ENCODE data around the gene DEXI. TPM values are rescaled to one million over a fixed set of nuclear protein-coding genes. Genes with fewer than 3 reads are reported as not detected.
"Not testable (repeated sequence)": the region's sequence is repeated elsewhere in the genome, so short reads cannot be mapped to it uniquely, and the experiment has no call there.

The DEXI gene
- polyA plus RNA-seq, 1 experiment: 55.2 TPM

- peaks cover 13% of the 10 kb centered on the region for H3K36me3 ChIP-seq (ENCODE audit: control insufficient read depth, insufficient read depth, low read length)
- H3K4me3 ChIP-seq (ENCODE audit: low read depth, low read length): no peak overlapping the region
- POLR2A ChIA-PET: no interaction called here
- no peak for DNase-seq (ENCODE audit: low read depth)
- H3K27me3 ChIP-seq (ENCODE audit: control insufficient read depth, insufficient read depth, low read length): no peaks in the 10 kb centered on the region
- CTCF ChIA-PET: interaction anchor here (1.0 to 1.5 kb wide), 2 partner anchors 8 to 16 kb away, joined by 3 to 4 read pairs; no protein-coding TSS in a partner anchor
- TF ChIP-seq, protein P1, sequence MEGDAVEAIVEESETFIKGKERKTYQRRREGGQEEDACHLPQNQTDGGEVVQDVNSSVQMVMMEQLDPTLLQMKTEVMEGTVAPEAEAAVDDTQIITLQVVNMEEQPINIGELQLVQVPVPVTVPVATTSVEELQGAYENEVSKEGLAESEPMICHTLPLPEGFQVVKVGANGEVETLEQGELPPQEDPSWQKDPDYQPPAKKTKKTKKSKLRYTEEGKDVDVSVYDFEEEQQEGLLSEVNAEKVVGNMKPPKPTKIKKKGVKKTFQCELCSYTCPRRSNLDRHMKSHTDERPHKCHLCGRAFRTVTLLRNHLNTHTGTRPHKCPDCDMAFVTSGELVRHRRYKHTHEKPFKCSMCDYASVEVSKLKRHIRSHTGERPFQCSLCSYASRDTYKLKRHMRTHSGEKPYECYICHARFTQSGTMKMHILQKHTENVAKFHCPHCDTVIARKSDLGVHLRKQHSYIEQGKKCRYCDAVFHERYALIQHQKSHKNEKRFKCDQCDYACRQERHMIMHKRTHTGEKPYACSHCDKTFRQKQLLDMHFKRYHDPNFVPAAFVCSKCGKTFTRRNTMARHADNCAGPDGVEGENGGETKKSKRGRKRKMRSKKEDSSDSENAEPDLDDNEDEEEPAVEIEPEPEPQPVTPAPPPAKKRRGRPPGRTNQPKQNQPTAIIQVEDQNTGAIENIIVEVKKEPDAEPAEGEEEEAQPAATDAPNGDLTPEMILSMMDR (IDR thresholded peaks at IDR 0.05; ENCODE audit: insufficient read depth, low read depth, low read length): no peak
Observed at GRCh38 chr16:10926867-10927266, 15.4 kb downstream of the DEXI start.

GRCh38 chr16:10926094-10926493, 16.2 kb downstream of the DEXI start:
- Histone ChIP-seq H3K36me3 (ENCODE audit: control insufficient read depth, insufficient read depth, low read length) (peaks cover 13% of the 10 kb centered on the region), H3K4me3 (ENCODE audit: low read depth, low read length) (no peak overlapping the region), H3K27me3 (ENCODE audit: control insufficient read depth, insufficient read depth, low read length) (no peaks in the 10 kb centered on the region)
- TF ChIP-seq, protein P1 (IDR thresholded peaks at IDR 0.05; ENCODE audit: insufficient read depth, low read depth, low read length): no peak
- no peak for DNase-seq (ENCODE audit: low read depth)
- ChIA-PET CTCF (interaction anchor here (0.6 to 1.5 kb wide), 2 partner anchors 16 to 18 kb away, joined by 3 read pairs; partner anchors contain the start of gene CLEC16A), POLR2A (interaction anchor here (0.5 to 0.6 kb wide), 2 partner anchors 330 to 342 kb away, joined by 3 to 4 read pairs; no protein-coding TSS in a partner anchor)

DNA sequence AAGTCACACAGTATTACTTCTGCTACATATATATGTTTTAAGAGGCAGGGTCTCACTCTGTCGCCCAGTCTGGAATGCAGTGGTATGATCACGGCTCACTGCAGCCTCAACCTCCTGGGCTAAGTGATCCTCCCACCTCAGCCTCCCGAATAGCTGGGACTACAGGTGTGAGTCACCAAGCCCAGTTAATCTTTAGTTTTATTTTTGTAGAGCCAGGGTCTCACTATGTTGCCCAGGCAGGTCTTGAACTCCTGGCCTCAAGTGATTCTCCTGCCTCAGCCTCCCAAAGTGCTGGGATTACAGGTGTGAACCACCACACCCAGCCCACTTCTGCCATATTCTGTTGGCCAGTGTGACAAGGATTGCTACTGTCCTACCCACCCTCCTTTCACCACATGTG, 17.0 kb downstream of the DEXI start:
- CTCF ChIA-PET: interaction anchor here (0.6 kb wide), 1 partner anchor 19 kb away, joined by 3 read pairs; the partner anchor contains the start of gene CLEC16A
- POLR2A ChIA-PET; H3K4me3 ChIP-seq (ENCODE audit: low read depth, low read length); H3K27me3 ChIP-seq (ENCODE audit: control insufficient read depth, insufficient read depth, low read length); DNase-seq (ENCODE audit: low read depth): not testable (repeated sequence)
- peaks cover 11% of the 10 kb centered on the region for H3K36me3 ChIP-seq (ENCODE audit: control insufficient read depth, insufficient read depth, low read length)

DNA sequence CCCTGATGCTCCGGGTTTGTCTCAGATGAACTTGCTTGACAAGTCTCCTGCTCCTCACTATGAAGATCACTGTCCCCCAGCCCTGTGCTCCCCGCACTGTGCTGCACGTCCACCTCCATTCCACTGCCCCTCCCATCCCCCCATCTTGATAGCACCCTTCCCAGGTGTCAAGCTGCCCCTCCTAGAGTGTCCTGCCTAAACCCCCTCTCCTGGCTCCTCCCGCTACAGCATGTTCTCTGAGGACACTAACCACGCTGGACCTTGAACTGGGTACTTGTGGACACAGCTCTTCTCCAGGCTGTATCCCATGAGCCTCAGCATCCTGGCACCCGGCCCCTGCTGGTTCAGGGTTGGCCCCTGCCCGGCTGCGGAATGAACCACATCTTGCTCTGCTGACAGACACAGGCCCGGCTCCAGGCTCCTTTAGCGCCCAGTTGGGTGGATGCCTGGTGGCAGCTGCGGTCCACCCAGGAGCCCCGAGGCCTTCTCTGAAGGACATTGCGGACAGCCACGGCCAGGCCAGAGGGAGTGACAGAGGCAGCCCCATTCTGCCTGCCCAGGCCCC, 18.5 kb downstream of the DEXI start:
- no peaks in the 10 kb centered on the region for H3K27me3 ChIP-seq (ENCODE audit: control insufficient read depth, insufficient read depth, low read length)
- DNase-seq (ENCODE audit: low read depth): no peak
- TF ChIP-seq, protein P1 (IDR thresholded peaks at IDR 0.05; ENCODE audit: insufficient read depth, low read depth, low read length): no peak
- CTCF ChIA-PET: interaction anchor here (1.1 to 2.8 kb wide), 2 partner anchors 9 to 402 kb away, joined by 4 to 11 read pairs; no protein-coding TSS in a partner anchor
- no peak overlapping the region for H3K4me3 ChIP-seq (ENCODE audit: low read depth, low read length)
- H3K36me3 ChIP-seq (ENCODE audit: control insufficient read depth, insufficient read depth, low read length): peaks cover 8% of the 10 kb centered on the region
- POLR2A ChIA-PET: no interaction called here

DNA sequence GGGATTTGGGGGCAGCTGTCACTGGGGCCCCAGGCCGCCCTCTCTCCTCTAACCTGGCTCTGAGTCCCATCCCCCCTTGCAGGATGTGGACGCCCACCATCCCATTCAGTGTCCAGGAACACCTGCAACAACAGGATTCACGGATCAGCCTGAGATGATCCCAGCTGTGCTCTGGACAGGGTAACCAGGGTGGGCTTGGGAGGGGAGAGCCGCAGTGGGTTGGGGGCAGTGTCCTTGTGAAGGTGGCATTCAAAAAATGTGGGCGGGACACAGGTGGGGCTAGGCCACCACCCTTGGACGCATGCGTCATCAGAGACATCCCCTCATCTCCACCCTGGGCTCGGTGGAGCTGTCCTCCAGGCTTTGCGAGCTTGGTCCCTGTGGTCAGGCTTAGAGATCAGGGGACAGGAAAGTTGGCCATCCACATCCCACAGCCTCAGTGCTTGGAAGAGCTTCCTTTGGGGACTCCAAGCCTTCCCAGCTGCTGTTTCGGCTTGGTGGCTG, 19.1 kb downstream of the DEXI start:
- no peak overlapping the region for H3K4me3 ChIP-seq (ENCODE audit: low read depth, low read length)
- H3K27me3 ChIP-seq (ENCODE audit: control insufficient read depth, insufficient read depth, low read length): no peaks in the 10 kb centered on the region
- TF ChIP-seq, protein P1 (IDR thresholded peaks at IDR 0.05; ENCODE audit: insufficient read depth, low read depth, low read length): no peak
- DNase-seq (ENCODE audit: low read depth): no peak
- ChIA-PET CTCF (interaction anchor here (0.6 to 2.8 kb wide), 3 partner anchors 9 to 1305 kb away, joined by 3 to 11 read pairs (median 4); no protein-coding TSS in a partner anchor), POLR2A (no interaction called here)
- H3K36me3 ChIP-seq (ENCODE audit: control insufficient read depth, insufficient read depth, low read length): peaks cover 6% of the 10 kb centered on the region
